ENCODE measurements around the gene STPG3. TPM values are rescaled to one million over a fixed set of nuclear protein-coding genes. Genes with fewer than 3 reads are reported as not detected.

The STPG3 gene
- total RNA-seq, 4 donors from 2014 or later, result not detected

GRCh38 chr9:137270929-137271695 is 20.0 kb downstream of the STPG3 start:
- Histone ChIP-seq H3K9me3 (no peaks in the 10 kb centered on the region), H3K27ac (no peak overlapping the region), H3K4me3 (no peak overlapping the region), H3K4me1 (peaks cover 16 to 84% (median 29%) of the 10 kb centered on the region in 3 donors), H3K27me3 (no peaks in the 10 kb centered on the region), H3K36me3 (peaks cover 21 to 74% (median 24%) of the 10 kb centered on the region in 3 donors)
- TF ChIP-seq CTCF (IDR thresholded peaks at IDR 0.05) (no peak), POLR2A (IDR thresholded peaks at IDR 0.05) (no peak)
- 71 to 79% methylated on average over 14 to 19 of the region's 32 CpGs for WGBS, 2 donors
- intact Hi-C loops (cut with DNase I), result no loop called here
- no peak for DNase-seq

- Histone ChIP-seq H3K4me3 (no peak overlapping the region), H3K4me1 (peaks cover 22 to 90% (median 35%) of the 10 kb centered on the region in 3 donors), H3K9me3 (no peaks in the 10 kb centered on the region), H3K27ac (no peak overlapping the region), H3K27me3 (no peaks in the 10 kb centered on the region), H3K36me3 (peaks cover 16 to 68% (median 18%) of the 10 kb centered on the region in 3 donors)
- intact Hi-C loops (cut with DNase I), result no loop called here
- no peak for TF ChIP-seq CTCF (IDR thresholded peaks at IDR 0.05)
- TF ChIP-seq POLR2A (IDR thresholded peaks at IDR 0.05), result no peak
- no peak for DNase-seq
- 17 to 43% methylated on average over 3 of the region's 3 CpGs for WGBS, 2 donors
Observed at GRCh38 chr9:137271696-137272076, 20.6 kb downstream of the STPG3 start.

DNA sequence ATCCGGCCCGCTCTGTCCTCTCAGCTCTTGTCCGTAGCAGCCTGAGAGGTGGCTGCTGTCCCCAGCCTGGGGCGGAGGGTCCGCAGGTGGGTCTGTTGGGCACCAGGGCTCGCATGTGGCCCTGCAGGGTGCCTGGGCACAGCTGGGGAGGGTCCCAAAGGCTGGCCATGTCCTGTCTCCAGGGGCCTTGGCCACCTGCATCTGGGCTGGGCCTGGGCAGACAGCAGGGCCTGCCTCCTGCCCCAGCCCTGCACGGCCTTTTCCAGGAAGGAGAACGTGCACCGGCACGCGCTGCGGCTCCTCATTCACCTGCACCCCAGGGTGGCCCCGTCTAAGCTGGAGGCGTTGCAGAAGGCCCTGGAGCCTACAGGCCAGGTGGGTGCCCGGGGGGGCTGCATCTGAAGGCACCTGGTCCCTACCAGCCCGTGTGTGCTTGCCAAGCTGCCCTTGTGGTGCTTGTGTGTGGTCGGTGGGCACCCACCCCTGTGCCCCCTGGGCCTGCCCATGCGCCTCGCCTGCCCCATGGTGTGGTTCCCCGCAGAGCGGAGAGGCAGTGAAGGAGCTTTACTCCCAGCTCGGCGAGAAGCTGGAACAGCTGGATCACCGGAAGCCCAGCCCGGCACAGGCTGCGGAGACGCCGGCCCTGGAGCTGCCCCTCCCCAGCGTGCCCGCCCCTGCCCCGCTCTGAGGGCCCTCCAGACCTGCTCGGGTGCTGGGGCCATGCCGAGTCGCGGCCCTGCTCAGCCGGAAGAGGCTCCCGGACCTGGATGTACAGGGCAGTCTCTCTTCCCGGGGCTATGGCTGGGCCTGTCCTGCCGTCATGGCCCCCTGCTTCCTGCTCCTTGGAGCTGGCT is 21.4 kb downstream of the STPG3 start:
- intact Hi-C loops (cut with DNase I), result no loop called here
- 90% methylated on average over 10 of the region's 39 CpGs; no CpG with 5 or more reads in 1 of the 2 donors for WGBS, 2 donors
- peaks cover 0 to 4% (median 0%) of the 10 kb centered on the region in 4 donors for H3K27me3 ChIP-seq
- TF ChIP-seq POLR2A (IDR thresholded peaks at IDR 0.05), result no peak
- TF ChIP-seq CTCF (IDR thresholded peaks at IDR 0.05), result no peak
- peaks cover 10 to 60% (median 12%) of the 10 kb centered on the region in 3 donors for H3K36me3 ChIP-seq
- H3K4me1 ChIP-seq, result peaks cover 28 to 98% (median 43%) of the 10 kb centered on the region in 3 donors
- H3K4me3 ChIP-seq, result no peak overlapping the region
- H3K27ac ChIP-seq, result no peak overlapping the region
- DNase-seq, result no peak
- no peaks in the 10 kb centered on the region for H3K9me3 ChIP-seq

DNA sequence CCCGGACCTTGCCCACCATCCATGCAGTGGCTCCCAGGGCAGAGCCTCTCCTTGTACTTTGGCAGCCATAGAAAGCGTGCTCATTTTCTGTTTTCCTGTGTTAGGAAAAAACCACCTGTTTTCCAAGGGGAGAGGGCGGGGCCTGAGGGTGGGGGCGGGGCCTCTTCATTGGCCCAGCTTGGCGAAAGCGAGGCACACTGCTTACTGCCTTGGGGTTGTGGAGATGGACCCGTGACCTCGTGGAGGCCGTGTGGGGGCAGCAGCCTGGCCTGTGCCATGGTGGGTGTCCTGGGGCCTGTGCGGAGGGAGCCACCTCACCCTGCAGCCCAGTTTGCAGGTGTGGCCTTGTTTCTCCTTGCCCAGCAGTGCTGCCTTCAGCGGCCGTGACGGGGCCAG is 22.0 kb downstream of the STPG3 start:
- Histone ChIP-seq H3K36me3 (peaks cover 10 to 54% (median 12%) of the 10 kb centered on the region in 3 donors), H3K4me3 (no peak overlapping the region), H3K9me3 (no peaks in the 10 kb centered on the region), H3K4me1 (peaks cover 33 to 100% (median 46%) of the 10 kb centered on the region in 3 donors), H3K27ac (no peak overlapping the region), H3K27me3 (peaks cover 0 to 11% (median 0%) of the 10 kb centered on the region in 4 donors)
- intact Hi-C loops (cut with DNase I), result no loop called here
- TF ChIP-seq POLR2A (IDR thresholded peaks at IDR 0.05) (no peak), CTCF (IDR thresholded peaks at IDR 0.05) (no peak)
- DNase-seq, result no peak
- 71% methylated on average over 7 of the region's 13 CpGs; no CpG with 5 or more reads in 1 of the 2 donors for WGBS, 2 donors
